ENCODE data around the gene FIG4.
"Not testable (repeated sequence)": the region's sequence is repeated elsewhere in the genome, so short reads cannot be mapped to it uniquely, and the experiment has no call there.

FIG4 gene

DNA sequence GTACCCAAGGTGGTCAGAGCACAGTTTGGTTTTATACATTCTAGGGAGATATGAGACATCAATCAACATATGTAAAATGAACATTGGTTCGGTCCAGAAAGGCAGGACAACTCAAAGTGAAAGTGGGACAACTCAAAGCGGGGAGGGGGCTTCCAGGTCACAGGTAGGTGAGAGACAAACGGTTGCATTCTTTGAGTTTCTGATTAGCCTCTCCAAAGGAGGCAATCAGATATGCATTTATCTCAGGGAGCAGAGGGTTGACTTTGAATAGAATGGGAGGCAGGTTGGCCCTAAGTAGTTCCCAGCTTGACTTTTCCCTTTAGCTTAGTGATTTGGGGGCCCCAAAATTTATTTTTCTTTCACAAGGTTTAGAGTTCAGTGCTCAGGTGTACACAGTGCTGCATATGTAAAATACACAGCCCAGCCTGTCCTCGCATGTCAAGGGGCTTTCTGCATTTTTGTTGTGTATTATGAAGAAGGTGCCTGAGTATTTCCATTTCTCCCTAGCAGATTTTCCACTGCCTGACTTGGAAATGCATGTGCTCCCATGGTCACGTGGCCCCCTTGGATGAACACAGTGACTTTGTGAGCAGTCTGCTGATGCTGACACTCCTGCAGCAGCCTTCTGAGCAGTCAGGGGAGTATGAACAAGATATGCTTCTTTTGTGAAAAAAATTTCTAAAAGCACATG is 178.4 kb downstream of the FIG4 start:
- DNase-seq; in situ Hi-C loops (cut with MboI; ENCODE audit: low pct_unique_long_range_greater_than_20kb, low sequenced_read_pairs): not testable (repeated sequence)

DNA sequence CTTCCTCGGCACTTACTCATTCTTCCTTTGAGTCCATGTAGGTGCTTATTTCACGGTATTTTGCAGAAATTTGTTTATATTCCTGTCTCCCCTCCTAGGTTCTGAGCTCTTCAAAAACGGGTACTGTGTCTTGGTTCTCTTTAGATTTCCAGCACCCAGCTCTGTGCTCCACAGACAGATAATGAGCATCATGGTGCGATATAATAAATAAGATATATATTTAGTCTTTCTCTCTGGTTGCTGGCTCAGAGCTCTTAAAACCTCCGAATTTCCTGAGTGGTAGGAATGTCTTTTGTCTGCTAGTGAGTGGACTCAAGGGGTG is 179.0 kb downstream of the FIG4 start:
- DNase-seq, result no peak
- in situ Hi-C loops (cut with MboI; ENCODE audit: low pct_unique_long_range_greater_than_20kb, low sequenced_read_pairs), result no loop called here

- in situ Hi-C loops (cut with MboI; ENCODE audit: low pct_unique_long_range_greater_than_20kb, low sequenced_read_pairs), result no loop called here
- DNase-seq, result no peak
These were observed 181.5 kb downstream of the FIG4 start for GRCh38 chr6:109872549-109872948.

- in situ Hi-C loops (cut with MboI; ENCODE audit: low pct_unique_long_range_greater_than_20kb, low sequenced_read_pairs), result no loop called here
- peak; percentile 10 for DNase-seq
These were observed 182.0 kb downstream of the FIG4 start for GRCh38 chr6:109872968-109873545.

DNA sequence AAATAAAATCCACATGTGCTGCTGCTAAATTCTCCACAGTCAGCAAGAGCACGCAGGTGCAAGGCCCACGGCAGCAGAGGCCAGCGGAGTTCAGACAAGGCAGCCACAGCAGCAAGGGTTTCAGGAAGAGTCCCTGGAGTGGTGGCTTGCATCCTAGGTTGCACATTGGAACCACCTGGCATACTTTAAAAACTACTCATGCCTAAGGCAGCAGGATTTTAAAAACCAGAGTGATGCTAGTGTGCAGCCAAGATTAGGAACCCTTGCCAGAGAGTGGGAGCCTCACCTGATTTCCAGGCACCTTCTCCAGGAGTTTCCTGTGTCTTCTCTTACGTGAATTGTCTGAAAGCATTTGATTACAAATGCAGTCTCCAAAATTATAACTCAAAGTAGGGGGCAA is 183.0 kb downstream of the FIG4 start:
- in situ Hi-C loops (cut with MboI; ENCODE audit: low pct_unique_long_range_greater_than_20kb, low sequenced_read_pairs), result no loop called here
- no peak for DNase-seq

GRCh38 chr6:109874621-109875020 is 183.5 kb downstream of the FIG4 start:
- no peak for DNase-seq
- in situ Hi-C loops (cut with MboI; ENCODE audit: low pct_unique_long_range_greater_than_20kb, low sequenced_read_pairs), result no loop called here
